NCI-H1105 treated with DMSO at 0.1 percent for 48 hours (cell line): ENCODE measurements around the gene COL18A1.

Experiments used
- DNase-seq: peaks from one replicate; lab custom pipeline; 2025; lab: John Stamatoyannopoulos, UW

Gene COL18A1

GRCh38 chr21:45383111-45383614, 21.8 kb upstream of the COL18A1 start:
- DNase-seq, result no peak

DNA sequence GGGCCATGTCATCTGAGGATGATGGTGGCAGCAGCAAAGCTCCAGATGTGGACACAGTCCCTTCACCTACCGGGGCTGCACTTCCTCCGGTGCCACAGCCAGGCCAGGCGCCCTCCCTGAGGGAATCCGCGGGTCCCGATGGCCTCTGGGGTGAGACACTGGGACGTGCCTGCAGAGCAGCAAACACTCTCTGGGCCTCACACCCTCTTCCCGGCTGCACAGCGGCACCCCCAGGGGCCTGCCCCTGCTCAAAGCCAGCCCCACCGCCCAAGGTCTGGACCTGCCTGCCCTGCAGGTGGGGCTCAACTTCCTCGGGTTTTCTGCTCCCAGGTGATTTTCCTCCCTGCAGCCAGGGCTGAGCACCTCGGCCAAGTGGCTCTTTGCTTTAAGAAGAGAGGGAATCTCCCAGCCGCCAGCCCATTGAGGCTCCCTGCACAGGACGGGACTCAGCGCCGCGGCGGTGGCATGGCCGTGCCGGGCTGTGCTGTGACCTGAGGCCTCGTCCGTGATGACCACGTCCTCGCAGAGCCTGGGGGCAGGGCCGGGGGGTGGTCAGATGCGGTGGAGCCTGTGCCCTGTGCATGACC, 21.3 kb upstream of the COL18A1 start:
- no peak for DNase-seq

GRCh38 chr21:45384656-45385548, 20.1 kb upstream of the COL18A1 start:
- DNase-seq, result no peak

- no peak for DNase-seq
Measured at GRCh38 chr21:45385549-45386050, 19.4 kb upstream of the COL18A1 start.

DNA sequence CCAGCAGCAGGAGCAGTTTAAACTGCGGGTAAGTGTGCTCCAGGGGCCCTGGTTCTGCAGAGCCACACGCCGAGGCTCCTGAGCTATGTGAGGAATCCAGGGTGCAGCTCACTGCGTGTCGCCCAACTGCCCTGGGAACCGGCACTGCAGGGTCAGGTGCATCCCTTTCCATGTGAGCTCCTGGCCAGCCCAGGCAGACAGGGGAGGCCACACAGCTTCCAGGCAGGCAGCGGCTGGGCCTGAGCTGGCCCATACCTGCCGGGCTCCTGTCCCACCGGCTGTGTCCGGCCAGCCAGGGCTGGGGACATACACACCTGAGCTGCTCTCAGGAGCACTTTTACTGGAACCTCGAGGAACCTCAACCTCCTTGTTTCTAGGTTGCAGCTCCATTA, 18.6 kb upstream of the COL18A1 start:
- DNase-seq, result no peak

DNA sequence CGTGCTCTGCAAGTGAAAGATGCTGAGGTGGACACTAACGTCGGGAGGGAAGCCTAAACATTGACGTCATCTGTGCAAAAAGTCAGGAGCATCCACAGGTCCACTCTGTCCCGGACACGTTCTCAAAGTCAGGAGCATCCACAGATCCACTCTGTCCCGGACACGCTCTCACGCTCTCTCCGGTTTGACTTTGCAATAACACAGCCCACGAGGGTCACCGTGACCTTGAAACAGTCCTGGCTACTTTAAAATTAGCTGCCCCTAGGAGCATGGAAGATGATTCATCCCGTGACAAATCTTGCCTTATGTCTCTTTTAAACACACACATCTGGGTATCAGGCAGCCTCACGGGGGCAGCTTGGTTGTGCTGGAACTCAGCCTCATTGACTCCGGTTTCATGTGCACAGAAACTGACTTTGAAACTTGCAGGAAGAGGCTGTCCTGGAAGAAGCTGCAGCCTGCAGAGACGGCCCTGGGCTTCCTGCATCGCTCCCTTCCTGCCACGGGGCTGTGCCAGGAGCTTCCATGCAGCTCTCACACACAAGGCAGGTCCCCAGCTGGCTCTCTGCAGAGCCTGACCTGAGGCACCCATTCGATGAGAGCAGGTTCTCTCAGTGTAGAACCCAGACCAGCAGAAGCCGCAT, 18.1 kb upstream of the COL18A1 start:
- no peak for DNase-seq

GRCh38 chr21:45387506-45387905, 17.5 kb upstream of the COL18A1 start:
- DNase-seq, result no peak

DNA sequence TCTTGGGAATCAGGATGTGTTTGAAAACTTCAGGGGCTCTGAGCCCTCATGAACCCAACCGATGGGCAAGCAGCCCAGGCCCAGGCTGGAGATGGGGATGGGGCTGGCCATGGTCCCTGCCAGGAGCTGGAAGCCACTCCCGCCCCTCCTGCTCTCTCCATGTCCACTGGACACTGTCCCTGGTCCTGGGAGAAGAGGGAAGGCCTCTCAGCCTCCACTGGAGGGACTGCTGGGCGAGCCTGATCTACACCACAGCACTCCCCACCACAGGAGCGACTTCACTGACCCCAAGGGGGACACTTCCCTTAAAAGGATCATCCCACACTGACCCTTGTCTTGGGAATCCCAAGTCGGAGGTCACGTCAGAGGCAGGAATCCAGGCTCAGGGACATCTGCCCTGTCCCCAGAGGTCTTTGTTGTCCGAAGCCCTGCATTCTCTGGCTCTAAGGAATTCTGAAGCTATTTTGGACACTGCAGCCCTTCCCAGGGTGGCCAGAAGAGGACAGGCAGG, 16.9 kb upstream of the COL18A1 start:
- DNase-seq, result no peak

DNA sequence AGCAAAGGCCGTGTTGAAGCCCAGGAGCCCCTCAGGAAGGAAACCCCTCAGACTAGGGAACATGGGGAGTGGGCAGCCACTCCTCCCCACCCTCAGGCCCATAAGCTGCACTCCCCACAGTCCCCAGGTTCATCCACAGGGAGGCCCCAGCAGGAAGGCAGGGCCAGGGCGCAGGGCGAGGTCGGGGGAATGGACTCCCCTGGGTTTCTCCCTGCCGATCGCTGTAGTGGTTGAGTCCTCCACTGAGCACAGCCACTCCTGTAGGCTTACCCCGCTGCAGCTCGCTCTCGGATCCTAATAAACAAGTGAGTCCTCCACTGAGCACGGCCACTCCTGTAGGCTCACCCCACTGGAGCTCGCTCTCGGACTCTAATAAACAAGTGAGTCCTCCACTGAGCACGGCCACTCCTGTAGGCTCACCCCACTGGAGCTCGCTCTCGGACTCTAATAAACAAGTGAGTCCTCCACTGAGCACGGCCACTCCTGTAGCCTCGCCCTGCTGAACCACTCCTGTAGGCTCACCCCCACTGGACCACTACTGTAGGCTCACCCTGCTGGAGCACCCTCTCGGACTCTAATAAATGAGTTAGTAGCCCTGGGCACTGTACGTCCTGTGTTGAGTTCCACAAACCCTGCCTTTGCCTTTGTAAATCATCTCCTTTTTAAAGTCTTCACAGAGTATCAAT, 16.2 kb upstream of the COL18A1 start:
- DNase-seq, result no peak

- DNase-seq, result no peak
Measured at GRCh38 chr21:45390121-45390751, 14.7 kb upstream of the COL18A1 start.

- no peak for DNase-seq
Measured at GRCh38 chr21:45390831-45391742, 13.9 kb upstream of the COL18A1 start.

- no peak for DNase-seq
Measured at GRCh38 chr21:45391743-45392572, 13.0 kb upstream of the COL18A1 start.

DNA sequence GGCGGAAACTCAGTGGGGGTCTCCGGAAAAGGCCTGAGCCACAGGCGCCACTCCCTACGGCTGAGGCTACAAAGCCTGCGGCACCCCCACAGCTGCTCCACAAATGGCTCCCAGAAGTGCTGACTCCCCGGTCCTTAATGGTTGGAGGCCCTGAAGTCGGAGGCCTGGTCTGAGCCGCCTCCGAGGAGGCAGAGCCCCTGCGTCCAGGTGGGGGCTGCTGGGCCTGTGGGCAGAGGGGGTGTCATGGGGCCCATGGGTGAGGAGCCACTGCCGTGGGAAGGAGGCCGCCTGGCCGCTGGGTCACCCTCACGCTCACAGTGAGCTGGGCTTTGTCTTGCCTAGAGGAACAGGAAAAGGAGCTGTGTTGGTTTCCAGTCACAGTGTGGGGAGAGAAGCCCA, 12.4 kb upstream of the COL18A1 start:
- DNase-seq, result no peak

DNA sequence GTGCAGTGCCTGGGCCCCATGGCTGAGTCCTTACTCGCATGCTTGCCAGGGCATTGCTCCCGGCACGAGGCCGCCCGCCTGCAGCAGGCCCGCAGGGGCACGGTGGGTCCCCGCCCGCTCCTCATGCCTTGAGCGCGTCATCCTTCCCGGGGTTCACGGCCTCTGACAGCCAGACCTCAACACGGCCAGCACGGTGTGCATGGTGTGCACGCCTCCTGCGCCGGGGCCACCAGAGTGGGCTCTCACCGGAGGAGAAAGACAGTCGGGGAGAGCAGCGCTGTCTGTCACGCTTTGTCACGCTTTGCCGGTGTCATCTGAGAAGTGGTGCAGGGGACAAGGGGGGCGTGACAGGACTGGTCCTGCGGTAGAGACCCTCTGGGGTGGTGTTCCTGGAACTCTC, 11.9 kb upstream of the COL18A1 start:
- no peak for DNase-seq

DNA sequence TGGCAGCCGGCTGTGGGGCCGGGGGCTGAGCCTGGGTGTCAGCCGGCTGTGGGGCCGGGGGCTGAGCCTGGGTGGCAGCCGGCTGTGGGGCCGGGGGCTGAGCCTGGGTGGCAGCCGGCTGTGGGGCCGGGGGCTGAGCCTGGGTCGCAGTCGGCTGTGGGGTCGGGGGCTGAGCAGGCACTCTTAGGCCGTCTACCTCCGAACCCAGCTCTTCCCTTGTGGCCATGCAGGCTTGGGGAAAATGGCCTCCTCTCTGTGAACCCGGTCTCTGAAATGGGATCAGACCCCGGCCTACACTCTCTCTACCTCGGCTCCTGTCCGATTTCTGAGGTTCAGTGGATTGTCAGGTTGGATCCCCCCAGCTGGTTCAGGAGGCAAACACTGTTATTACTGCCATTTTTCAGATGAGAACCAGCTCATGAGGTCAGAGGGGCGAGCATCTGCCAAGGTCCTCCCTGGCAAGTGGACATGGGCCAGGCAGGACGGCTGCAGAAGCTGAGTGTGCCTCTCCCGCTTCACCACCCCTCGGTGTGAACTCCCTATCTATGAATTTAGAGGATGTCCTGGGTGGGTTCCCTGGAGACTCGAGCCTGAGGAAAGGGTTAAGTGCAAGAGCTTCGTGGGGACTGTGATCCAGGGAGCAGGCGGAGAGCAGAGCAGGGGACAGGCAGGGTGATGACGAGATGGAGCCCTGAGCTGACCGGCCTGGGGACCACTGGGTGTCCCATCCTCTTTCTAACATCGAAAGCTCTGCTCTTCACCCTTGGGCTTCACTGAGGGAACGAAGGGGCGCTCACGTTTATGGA, 10.9 kb upstream of the COL18A1 start:
- no peak for DNase-seq

GRCh38 chr21:45396620-45396995, 8.4 kb upstream of the COL18A1 start:
- DNase-seq, result no peak

- no peak for DNase-seq
Measured at GRCh38 chr21:45397381-45397780, 7.6 kb upstream of the COL18A1 start.

DNA sequence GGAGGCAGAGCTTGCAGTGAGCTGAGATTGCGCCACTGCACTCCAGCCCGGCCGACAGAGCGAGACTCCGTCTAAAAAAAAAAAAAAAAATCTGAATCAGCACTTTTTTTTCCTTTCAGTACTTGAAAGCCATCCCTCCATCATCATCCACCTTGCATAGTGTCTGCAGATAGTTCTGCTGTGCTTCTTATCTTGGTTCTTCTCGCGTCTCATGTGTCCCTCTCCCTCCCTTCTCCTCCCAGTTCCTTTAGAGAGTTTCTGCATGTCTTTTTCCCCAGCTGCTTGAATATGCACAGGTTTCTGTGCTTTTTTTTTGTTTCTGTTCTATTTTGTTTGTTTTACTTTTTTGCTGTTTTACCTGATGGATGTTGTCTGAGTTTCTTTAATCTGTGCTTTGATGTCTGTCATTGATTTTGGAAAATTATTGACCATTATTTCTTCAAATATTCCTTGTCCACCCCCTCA, 3.9 kb upstream of the COL18A1 start:
- no peak for DNase-seq
